GM12873 (cell line): ENCODE data around the gene LY6G6D.

ENCODE experiments used
- CTCF ChIP-seq: IDR thresholded peaks from 2 replicates; pipeline ENCODE4 v1.5.1; 2012; ENCODE audit warnings: low read depth, mild to moderate bottlenecking, moderate library complexity, low read length, control low read depth; ENCODE audit not compliant: insufficient read depth; ENCODE audit errors: missing control alignments

The LY6G6D gene

DNA sequence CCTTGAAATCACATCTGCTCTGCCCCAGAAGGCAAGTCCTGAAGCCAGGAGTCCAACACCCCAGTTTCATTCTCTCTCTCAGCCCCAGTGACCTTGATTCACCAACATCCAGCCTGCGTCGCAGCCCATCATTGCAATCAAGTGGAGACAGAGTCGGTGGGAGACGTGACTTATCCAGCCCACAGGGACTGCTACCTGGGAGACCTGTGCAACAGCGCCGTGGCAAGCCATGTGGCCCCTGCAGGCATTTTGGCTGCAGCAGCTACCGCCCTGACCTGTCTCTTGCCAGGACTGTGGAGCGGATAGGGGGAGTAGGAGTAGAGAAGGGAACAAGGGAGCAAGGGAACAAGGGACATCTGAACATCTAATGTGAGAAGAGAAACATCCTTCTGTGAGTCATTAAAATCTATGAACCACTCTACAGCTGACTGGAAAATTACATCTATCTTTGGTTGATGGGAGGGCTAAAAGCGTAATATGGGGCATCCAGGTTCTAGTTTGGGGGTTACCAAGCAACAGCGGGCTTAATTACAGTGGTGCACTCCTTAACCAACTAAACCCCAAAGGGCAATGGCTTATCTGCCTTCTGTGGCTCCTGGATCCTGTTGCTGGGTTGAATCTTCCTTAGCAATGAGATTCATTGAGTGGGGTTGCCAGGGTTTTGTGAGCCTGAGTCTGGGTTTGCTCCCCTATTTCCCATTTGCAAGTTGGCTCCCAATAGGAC, 2.5 kb downstream of the LY6G6D start:
- no peak for TF ChIP-seq CTCF

- no peak for TF ChIP-seq CTCF
Observed at GRCh38 chr6:31718265-31718664, 3.1 kb downstream of the LY6G6D start.

DNA sequence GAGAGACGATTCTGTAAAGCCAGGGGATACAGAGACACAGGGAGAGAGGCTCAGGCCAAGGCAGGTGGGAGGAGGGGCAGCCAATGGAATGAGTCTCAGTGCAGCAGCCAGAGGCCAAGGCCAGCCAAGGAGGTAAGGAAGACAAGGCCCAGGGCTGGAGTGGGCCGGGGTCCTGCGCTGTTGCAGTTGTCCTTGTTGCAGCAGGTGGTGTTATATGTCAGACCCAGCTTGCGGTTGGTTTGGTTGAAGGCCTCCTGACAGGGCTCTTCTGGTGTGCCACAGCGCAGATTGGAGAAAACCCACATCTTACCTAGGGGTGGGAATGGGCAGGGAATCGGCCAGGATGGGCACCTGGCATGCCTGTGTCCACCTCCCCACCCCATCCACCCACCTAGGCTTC, 3.9 kb downstream of the LY6G6D start:
- TF ChIP-seq CTCF = no peak

DNA sequence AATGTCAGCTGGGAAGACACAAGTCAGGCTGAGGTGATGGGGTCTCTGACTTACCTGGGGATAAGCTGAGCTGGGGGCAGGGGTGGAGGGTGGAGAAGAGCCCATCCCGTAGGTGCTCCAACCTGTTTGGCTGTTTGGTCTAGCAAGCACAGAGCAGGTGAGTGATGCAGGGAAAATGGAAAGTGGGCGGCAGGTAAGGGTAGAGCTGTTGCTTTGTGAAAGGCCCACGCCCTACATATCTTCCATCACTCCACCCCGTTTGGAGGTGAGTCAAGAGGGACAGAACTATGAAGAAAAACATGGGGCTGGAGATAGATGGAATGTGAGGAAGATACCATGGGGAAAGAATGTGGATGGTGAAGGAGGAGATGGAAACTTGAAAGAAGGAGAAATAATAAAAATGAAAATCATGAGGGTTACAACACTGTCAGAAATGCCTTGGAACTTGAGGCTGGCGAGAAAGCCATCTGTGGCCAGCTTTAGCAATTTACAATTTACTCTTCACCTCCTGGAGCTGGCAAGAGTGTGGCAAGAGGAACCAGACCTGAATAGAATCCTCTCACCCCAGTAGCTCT, 5.1 kb downstream of the LY6G6D start:
- no peak for TF ChIP-seq CTCF

DNA sequence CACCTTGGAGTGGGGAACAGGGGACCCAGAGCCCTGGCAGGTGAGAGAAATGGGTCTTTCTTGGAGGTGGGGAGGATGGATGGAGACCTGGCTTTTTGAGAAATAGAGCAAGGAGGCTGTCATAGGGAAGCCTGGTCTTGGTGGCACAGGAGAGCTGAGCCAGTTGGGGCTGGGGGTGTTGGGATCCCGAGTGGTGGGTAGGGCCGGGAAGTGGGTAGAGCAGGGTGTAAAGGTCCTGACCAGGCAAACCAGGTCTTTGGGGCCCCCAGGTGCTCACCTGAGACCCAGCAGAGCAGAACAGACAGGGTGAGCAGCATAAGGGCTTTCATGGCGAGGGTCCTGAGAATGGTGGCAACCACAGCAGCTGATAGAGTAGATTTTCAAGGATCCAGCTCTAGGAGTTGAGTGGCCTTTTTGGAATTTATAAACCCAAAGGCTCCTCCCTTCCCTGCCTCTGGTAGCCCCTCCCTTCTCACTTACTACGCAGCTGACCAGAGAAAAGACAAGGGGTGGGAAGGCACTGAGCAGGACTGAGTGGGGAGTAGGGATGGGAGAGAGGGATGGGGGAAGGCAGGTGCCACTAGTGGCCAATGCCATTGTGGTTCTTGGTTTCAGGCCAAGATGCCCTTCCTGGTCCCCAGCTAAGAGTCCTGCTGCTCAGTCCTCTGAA, 6.3 kb downstream of the LY6G6D start, which contains the start of gene LY6G6C:
Gene LY6G6C, minus strand, starts transcription at position 396 of the 670 bp plus-strand sequence. Its CDS starts 67 bp downstream, at position 329.
- no peak for TF ChIP-seq CTCF

DNA sequence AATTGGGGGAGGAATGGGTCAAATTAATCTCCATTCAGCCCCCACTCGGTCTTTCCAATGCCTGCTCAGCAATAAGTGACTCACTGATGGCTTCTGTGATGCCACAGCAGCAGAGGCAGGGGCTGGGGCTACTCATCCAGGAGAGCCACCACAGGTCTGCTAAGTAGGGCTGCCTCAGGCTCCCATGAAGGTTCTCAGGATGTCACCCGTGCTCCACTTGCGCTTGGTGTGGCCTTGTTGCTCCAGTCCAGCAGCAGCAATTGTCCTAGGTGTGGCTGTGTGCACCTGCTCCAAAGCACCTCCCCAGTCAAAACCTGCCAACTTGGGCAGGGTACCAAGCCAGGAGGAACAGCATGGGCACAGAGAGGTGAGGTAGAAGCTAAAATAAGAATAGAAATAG, 7.0 kb downstream of the LY6G6D start:
- no peak for TF ChIP-seq CTCF

DNA sequence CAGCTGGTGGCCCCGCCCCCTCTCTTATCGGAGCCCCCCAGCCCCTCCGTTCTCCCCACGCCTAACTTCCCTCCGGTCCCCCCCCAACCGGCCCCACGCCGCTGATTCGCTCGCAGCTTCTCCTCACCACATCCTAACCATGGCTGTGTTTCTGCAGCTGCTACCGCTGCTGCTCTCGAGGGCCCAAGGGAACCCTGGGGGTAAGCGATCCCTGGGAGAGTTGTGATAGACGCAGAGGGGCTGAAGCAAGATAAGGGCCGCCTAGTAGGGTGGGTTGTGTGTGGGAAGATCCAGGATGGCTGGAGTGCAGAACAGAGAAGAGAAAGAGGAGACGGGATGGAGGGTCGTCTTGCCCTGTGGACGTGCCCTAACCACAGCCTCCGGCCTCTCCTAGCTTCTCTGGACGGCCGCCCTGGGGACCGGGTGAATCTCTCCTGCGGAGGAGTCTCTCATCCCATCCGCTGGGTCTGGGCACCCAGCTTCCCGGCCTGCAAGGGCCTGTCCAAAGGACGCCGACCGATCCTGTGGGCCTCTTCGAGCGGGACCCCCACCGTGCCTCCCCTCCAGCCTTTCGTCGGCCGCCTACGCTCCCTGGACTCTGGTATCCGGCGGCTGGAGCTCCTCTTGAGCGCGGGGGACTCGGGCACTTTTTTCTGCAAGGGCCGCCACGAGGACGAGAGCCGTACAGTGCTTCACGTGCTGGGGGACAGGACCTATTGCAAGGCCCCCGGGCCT, 8.3 kb downstream of the LY6G6D start, which contains the start of gene MPIG6B:
Gene MPIG6B, plus strand, starts transcription at position 129 of the 735 bp plus-strand sequence. Its CDS starts 11 bp downstream, at position 140.
- TF ChIP-seq CTCF = no peak
